AG04450 (cell line): ENCODE data around the gene ANKRD22. TPM values are rescaled to one million over a fixed set of nuclear protein-coding genes. Genes with fewer than 3 reads are reported as not detected.

Experiments
- CTCF ChIA-PET: fragments of 300-600, 350-600 bp; formaldehyde crosslinking; extraction: SDS; loops from one replicate; lab custom pipeline; 2022; ENCODE audit warnings: antibody characterized with exemption, inconsistent platforms; lab: Charles Lee
- POLR2A ChIA-PET: fragments of 350-600 bp; formaldehyde crosslinking; extraction: SDS; loops from one replicate; lab custom pipeline; 2021; ENCODE audit warnings: antibody characterized with exemption, inconsistent platforms; lab: Yijun Ruan, JAX
- DNase-seq: peaks from one replicate; pipeline ENCODE4 v3.0.0-alpha.2; 2011; ENCODE audit warnings: low read depth, low spot score
- H3K27ac ChIP-seq: one replicate; pipeline ENCODE4 v1.5.1; 2012; ENCODE audit warnings: low read depth, low read length, control low read depth
- H3K27me3 ChIP-seq: one replicate; pipeline ENCODE4 v1.6.0; 2012; ENCODE audit warnings: low read length; ENCODE audit not compliant: control insufficient read depth, insufficient read depth
- H3K4me3 ChIP-seq: 2 replicates; pipeline ENCODE4 v1.5.1; 2011; ENCODE audit warnings: mild to moderate bottlenecking, low read depth, low read length, control low read depth
- H3K9me3 ChIP-seq: 2 replicates; pipeline ENCODE4 v1.5.1; 2012; ENCODE audit warnings: low read length; ENCODE audit not compliant: control insufficient read depth, insufficient read depth
- polyA plus RNA-seq: library from polyadenylated mRNA; depleted of rRNA; stranded (reverse); fragments of >200 nt; gene quantifications from 2 replicates; pipeline ENCODE4 v1.2.3, GENCODE V29; 2011
- TF ChIP-seq, protein P1 (sequence below): IDR thresholded peaks from 2 replicates; pipeline ENCODE4 v1.5.1; 2011; ENCODE audit warnings: low read depth, low read length, control low read depth, inconsistent platforms

The ANKRD22 gene
- polyA plus RNA-seq, 1 experiment = not detected

DNA sequence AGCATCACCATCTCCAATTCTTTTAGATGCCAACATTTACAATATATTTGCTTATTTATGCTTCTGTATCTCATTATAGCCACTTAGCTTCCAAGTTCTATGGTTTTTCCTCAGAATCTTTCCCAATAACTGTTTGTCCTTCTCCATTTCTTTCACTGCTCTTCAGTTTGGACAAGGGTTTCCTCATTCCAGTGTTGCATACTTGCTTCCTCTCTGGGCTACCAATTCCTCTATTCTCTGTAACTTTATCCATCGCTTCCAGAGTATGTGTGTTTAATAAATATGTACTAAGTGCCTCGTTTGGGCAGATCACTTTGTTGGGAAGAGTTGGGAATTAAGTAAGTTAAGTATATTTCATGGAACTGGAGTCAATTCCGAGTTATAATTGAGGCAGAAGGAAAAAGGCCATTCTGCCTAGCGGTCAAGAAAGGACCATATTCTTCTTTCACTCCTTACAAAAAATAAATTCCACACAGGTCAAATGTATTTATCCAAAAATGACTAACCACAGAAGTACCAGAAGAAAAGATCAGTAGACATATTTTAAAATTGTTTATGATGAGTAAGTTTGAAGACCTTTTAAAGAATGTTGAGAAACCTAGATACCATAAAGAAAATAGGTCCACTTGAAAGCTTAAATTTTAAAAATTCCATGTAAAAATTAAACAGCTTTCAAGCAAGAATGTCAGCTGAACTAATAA, 39.2 kb upstream of the ANKRD22 start:
- no peak overlapping the region for H3K27ac ChIP-seq
- no peak for DNase-seq
- H3K27me3 ChIP-seq = no peaks in the 10 kb centered on the region
- ChIA-PET CTCF (interaction anchor here (1.0 to 2.5 kb wide), 2 partner anchors 41 to 42 kb away, joined by 3 to 11 read pairs; no protein-coding TSS in a partner anchor), POLR2A (interaction anchor here (1.5 kb wide), 1 partner anchor 11 kb away, joined by 4 read pairs; the partner anchor contains the start of gene STAMBPL1)
- H3K4me3 ChIP-seq = no peak overlapping the region
- TF ChIP-seq, protein P1, sequence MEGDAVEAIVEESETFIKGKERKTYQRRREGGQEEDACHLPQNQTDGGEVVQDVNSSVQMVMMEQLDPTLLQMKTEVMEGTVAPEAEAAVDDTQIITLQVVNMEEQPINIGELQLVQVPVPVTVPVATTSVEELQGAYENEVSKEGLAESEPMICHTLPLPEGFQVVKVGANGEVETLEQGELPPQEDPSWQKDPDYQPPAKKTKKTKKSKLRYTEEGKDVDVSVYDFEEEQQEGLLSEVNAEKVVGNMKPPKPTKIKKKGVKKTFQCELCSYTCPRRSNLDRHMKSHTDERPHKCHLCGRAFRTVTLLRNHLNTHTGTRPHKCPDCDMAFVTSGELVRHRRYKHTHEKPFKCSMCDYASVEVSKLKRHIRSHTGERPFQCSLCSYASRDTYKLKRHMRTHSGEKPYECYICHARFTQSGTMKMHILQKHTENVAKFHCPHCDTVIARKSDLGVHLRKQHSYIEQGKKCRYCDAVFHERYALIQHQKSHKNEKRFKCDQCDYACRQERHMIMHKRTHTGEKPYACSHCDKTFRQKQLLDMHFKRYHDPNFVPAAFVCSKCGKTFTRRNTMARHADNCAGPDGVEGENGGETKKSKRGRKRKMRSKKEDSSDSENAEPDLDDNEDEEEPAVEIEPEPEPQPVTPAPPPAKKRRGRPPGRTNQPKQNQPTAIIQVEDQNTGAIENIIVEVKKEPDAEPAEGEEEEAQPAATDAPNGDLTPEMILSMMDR = no peak
- no peaks in the 10 kb centered on the region for H3K9me3 ChIP-seq

DNA sequence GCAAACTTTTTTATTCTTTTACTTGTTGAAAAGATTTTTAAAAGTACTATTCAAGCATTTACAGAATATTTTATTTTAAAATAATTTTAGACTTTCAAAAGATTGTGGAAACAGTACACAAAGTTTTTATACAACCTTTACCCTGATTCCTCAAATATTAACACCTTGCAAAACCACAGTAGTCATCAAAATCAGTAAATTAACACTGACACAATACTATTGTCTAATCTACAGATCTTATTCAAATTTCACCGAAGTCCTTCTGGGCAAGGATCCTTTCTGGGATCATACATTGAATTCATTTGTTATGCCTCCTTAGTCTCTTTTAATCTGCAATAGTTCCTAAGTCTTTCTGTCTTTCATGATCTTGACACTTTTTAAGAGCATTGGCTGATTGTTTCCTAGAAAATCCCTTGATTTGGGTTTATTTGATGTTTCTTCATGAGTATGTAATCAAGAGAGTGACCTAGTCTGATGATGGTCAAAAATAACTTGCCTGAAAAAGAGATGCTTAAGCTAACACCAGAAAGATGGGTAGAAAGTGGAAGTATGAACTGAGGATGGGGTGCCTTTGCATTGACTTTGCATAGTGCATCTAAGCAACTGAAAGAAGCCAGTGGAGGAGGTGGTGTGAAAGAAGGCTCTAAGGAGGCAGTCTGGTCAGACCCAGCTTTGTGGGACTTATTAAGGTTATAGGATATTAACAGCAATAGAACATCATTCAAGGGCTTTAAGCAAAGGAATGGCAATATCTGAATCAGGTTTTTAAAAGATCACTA, 38.1 kb upstream of the ANKRD22 start:
- Histone ChIP-seq H3K27ac (no peak overlapping the region), H3K9me3 (no peaks in the 10 kb centered on the region)
- CTCF ChIA-PET = interaction anchor here (0.8 to 2.5 kb wide), 2 partner anchors 42 to 54 kb away, joined by 4 to 11 read pairs; no protein-coding TSS in a partner anchor

DNA sequence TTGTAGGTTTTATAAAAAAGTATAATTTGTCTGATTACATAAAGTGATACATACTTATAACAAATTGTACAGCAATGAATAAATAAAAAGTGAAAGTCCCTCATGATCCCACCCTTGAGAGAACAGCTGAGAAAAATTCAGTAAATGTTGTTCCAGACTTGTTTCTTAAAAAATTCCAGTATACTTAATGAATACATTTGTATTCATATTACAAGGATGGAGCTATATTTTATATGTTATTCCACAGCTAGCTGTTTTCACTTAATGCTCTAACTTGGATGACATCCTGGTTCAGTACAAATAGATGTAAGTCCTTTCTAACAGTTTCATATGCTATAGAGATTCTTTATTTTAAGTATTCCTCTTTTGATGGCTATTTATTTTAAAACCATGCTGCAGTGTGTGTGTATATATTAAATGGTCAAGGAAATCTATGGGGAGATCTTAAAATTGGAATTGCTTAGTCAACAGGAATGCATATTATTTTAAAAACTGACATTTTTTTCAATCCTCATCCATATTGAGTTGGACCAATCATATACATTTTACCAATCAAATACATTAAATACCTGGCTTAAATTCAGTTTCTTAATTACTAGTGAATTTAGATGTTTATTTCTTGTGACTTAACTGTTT, 37.3 kb upstream of the ANKRD22 start:
- TF ChIP-seq, protein P1 = no peak
- CTCF ChIA-PET = interaction anchor here (0.8 to 2.5 kb wide), 2 partner anchors 43 to 53 kb away, joined by 4 to 11 read pairs; no protein-coding TSS in a partner anchor
- no peak overlapping the region for H3K27ac ChIP-seq
- no peak for DNase-seq
- H3K9me3 ChIP-seq = no peaks in the 10 kb centered on the region
- H3K27me3 ChIP-seq = no peaks in the 10 kb centered on the region
- H3K4me3 ChIP-seq = no peak overlapping the region
- POLR2A ChIA-PET = interaction anchor here (1.1 kb wide), 1 partner anchor 9 kb away, joined by 3 read pairs; no protein-coding TSS in a partner anchor

More for the DNA sequence above, 38.1 kb upstream of the ANKRD22 start:
- no peak for DNase-seq
- no peak overlapping the region for H3K4me3 ChIP-seq
- TF ChIP-seq, protein P1 = no peak
- POLR2A ChIA-PET = interaction anchor here (1.5 kb wide), 1 partner anchor 10 kb away, joined by 4 read pairs; the partner anchor contains the start of gene STAMBPL1
- no peaks in the 10 kb centered on the region for H3K27me3 ChIP-seq

DNA sequence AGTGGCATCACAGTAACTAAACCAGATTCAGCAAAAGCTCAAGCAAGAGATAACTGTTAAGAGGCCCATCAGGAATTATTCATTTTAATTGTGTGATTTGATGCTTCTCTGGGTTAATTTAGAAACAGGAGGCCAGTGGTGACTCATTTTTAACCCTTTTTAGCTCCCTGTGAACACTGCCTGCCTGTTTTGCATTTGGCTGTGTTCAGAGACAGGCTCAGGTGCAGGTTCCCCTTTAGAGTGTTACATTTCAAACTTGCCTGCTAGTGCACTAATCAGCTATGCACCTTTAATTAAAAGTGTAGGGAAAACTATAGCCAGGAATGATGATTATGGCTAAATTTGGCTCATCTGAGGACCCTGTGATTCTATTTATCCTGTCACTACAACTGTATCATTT, 34.9 kb upstream of the ANKRD22 start:
- no peak overlapping the region for H3K27ac ChIP-seq
- no peak for DNase-seq
- H3K4me3 ChIP-seq = no peak overlapping the region
- TF ChIP-seq, protein P1 = no peak
- no peaks in the 10 kb centered on the region for H3K9me3 ChIP-seq
- H3K27me3 ChIP-seq = no peaks in the 10 kb centered on the region
- POLR2A ChIA-PET = interaction anchor here (0.7 kb wide), 1 partner anchor 48 kb away, joined by 3 read pairs; no protein-coding TSS in a partner anchor
- CTCF ChIA-PET = interaction anchor here (1.3 to 7.2 kb wide), 2 partner anchors 47 to 50 kb away, joined by 5 to 44 read pairs; no protein-coding TSS in a partner anchor
